Calu3 (cell line): ENCODE data around the gene EGLN2. TPM values are rescaled to one million over a fixed set of nuclear protein-coding genes. Genes with fewer than 3 reads are reported as not detected.
"Not testable (repeated sequence)": the region's sequence is repeated elsewhere in the genome, so short reads cannot be mapped to it uniquely, and the experiment has no call there.

Experiments
- BruUV-seq: library from RNA; stranded (reverse); fragments of 400-500 nt; replicated peaks from 2 replicates; lab custom pipeline; 2021; lab: Mats Ljungman, UMichigan
- CTCF ChIA-PET: fragments of 300-600 bp; sonication (Branson Sonifier 250); formaldehyde crosslinking; loops from one replicate; lab custom pipeline; 2022; ENCODE audit warnings: antibody characterized with exemption; lab: Charles Lee
- DNase-seq: peaks from one replicate; pipeline ENCODE4 v3.0.0; 2022
- H3K27ac Mint-ChIP-seq: one replicate; pipeline ENCODE4 v1.8.0; 2022; ENCODE audit warnings: mixed read lengths; ENCODE audit not compliant: unreplicated experiment
- H3K27me3 Mint-ChIP-seq: one replicate; pipeline ENCODE4 v1.8.0; 2022; ENCODE audit warnings: mixed read lengths; ENCODE audit not compliant: unreplicated experiment
- H3K36me3 Mint-ChIP-seq: one replicate; pipeline ENCODE4 v1.8.0; 2022; ENCODE audit warnings: mild to moderate bottlenecking, moderate library complexity, mixed read lengths; ENCODE audit not compliant: insufficient read depth, unreplicated experiment
- H3K4me1 Mint-ChIP-seq: one replicate; pipeline ENCODE4 v1.8.0; 2022; ENCODE audit warnings: mild to moderate bottlenecking, low read depth, mixed read lengths; ENCODE audit not compliant: unreplicated experiment
- H3K4me3 Mint-ChIP-seq: one replicate; pipeline ENCODE4 v1.8.0; 2022; ENCODE audit warnings: mild to moderate bottlenecking, low read depth, moderate library complexity, mixed read lengths; ENCODE audit not compliant: unreplicated experiment
- H3K9me3 Mint-ChIP-seq: one replicate; pipeline ENCODE4 v1.8.0; 2022; ENCODE audit warnings: low read depth, mixed read lengths; ENCODE audit not compliant: unreplicated experiment
- CTCF ChIP-seq: fragments of 200-600 bp; IDR thresholded peaks from one replicate; pipeline ENCODE4 v1.8.0; 2022; ENCODE audit warnings: antibody characterized with exemption; ENCODE audit not compliant: unreplicated experiment
- intact Hi-C: fragments of 100-400 bp; cut with micrococcal nuclease; formaldehyde crosslinking; loops from one replicate; pipeline ENCODE4 v1.10.0; 2022; ENCODE audit not compliant: unreplicated experiment
- total RNA-seq: library from RNA; stranded (reverse); gene quantifications from 2 replicates; pipeline ENCODE4 v1.2.3, GENCODE V29; 2022

Gene EGLN2
- total RNA-seq, 1 experiment from 2014 or later, result 109 TPM

- peaks cover 39% of the 10 kb centered on the region for H3K4me1 Mint-ChIP-seq
- H3K36me3 Mint-ChIP-seq, result peaks cover 53% of the 10 kb centered on the region
- no peak for DNase-seq
- BruUV-seq, result no TSS peak
- CTCF ChIA-PET, result interaction anchor here (0.6 kb wide), 1 partner anchor 152 kb away, joined by 3 read pairs; no protein-coding TSS in a partner anchor
- H3K27me3 Mint-ChIP-seq, result peaks cover 36% of the 10 kb centered on the region
- H3K9me3 Mint-ChIP-seq, result no peaks in the 10 kb centered on the region
- no peak overlapping the region for H3K4me3 Mint-ChIP-seq
- no peak for TF ChIP-seq CTCF
- no peak overlapping the region for H3K27ac Mint-ChIP-seq
- intact Hi-C loops, result no loop called here
Observed at GRCh38 chr19:40815223-40815622, 16.2 kb downstream of the EGLN2 start.

- DNase-seq, result peak; percentile 79
Observed at GRCh38 chr19:40818480-40819399, 19.7 kb downstream of the EGLN2 start.

GRCh38 chr19:40819479-40820234 lies 20.7 kb downstream of the EGLN2 start:
- H3K4me3 Mint-ChIP-seq, H3K9me3 Mint-ChIP-seq, BruUV-seq, intact Hi-C loops, H3K27ac Mint-ChIP-seq: not testable (repeated sequence)
- TF ChIP-seq CTCF, result peak; percentile 76
- CTCF ChIA-PET, result interaction anchor here (0.6 to 1.5 kb wide), 2 partner anchors 12 to 158 kb away, joined by 5 to 6 read pairs; no protein-coding TSS in a partner anchor
- peak; percentile 57 for DNase-seq
- Mint-ChIP-seq H3K36me3 (peaks cover 21% of the 10 kb centered on the region), H3K27me3 (peaks cover 20% of the 10 kb centered on the region), H3K4me1 (peaks cover 46% of the 10 kb centered on the region)

More at GRCh38 chr19:40818480-40819399, 19.7 kb downstream of the EGLN2 start:
- Mint-ChIP-seq H3K36me3 (peaks cover 22% of the 10 kb centered on the region), H3K4me1 (peaks cover 39% of the 10 kb centered on the region), H3K27me3 (peaks cover 29% of the 10 kb centered on the region), H3K27ac (peak overlapping the region; percentile 34), H3K4me3 (peak overlapping the region; percentile 60)
- TF ChIP-seq CTCF, result peak; percentile 49
- BruUV-seq, H3K9me3 Mint-ChIP-seq, intact Hi-C loops: not testable (repeated sequence)
- CTCF ChIA-PET, result interaction anchor here (0.6 kb wide), 1 partner anchor 15 kb away, joined by 11 read pairs; no protein-coding TSS in a partner anchor

- Mint-ChIP-seq H3K9me3 (no peaks in the 10 kb centered on the region), H3K4me3 (no peak overlapping the region), H3K27ac (peak overlapping the region; percentile 48), H3K4me1 (peaks cover 46% of the 10 kb centered on the region), H3K27me3 (no peaks in the 10 kb centered on the region), H3K36me3 (peaks cover 20% of the 10 kb centered on the region)
- TF ChIP-seq CTCF, result no peak
- CTCF ChIA-PET, result interaction anchor here (1.6 kb wide), 1 partner anchor 10 kb away, joined by 4 read pairs; no protein-coding TSS in a partner anchor
- DNase-seq, result no peak
- intact Hi-C loops, result no loop called here
- no TSS peak for BruUV-seq
Observed at GRCh38 chr19:40822161-40822560, 23.2 kb downstream of the EGLN2 start.

- peaks cover 16% of the 10 kb centered on the region for H3K36me3 Mint-ChIP-seq
- CTCF ChIA-PET, result interaction anchor here (0.7 to 1.6 kb wide), 2 partner anchors 9 to 137 kb away, joined by 4 read pairs; no protein-coding TSS in a partner anchor
- DNase-seq, H3K27me3 Mint-ChIP-seq, BruUV-seq, H3K9me3 Mint-ChIP-seq, intact Hi-C loops, H3K4me3 Mint-ChIP-seq: not testable (repeated sequence)
- H3K4me1 Mint-ChIP-seq, result peaks cover 41% of the 10 kb centered on the region
- peak overlapping the region; percentile 48 for H3K27ac Mint-ChIP-seq
Observed at GRCh38 chr19:40822704-40823553, 23.9 kb downstream of the EGLN2 start.
